Naive B cell (primary cell): ENCODE results near the gene ITGB2. TPM values are rescaled to one million over a fixed set of nuclear protein-coding genes. Genes with fewer than 3 reads are reported as not detected.

ENCODE experiments used
- ATAC-seq, 2 donors: fragments of 150-1000 bp; cut with Tn5 transposase; 2 replicates each; pipeline ENCODE4 v1.10.0; 2021; ENCODE audit warnings: low read depth in 2 of 2, mild to moderate bottlenecking in 2 of 2, moderate library complexity in 2 of 2
- DNase-seq: peaks from one replicate; pipeline ENCODE4 v3.0.0; 2022
- H3K27ac Mint-ChIP-seq, 6 donors: one replicate each; pipeline ENCODE4 v1.8.0; 2020 to 2022; ENCODE audit warnings: mild to moderate bottlenecking in 6 of 6, mixed read lengths in 6 of 6, moderate library complexity in 5 of 6, inconsistent platforms in 2 of 6
- H3K27me3 Mint-ChIP-seq, 3 donors: one replicate each; pipeline ENCODE4 v1.8.0; 2021 to 2022; ENCODE audit warnings: mixed read lengths in 3 of 3, mild to moderate bottlenecking in 1 of 3
- H3K36me3 Mint-ChIP-seq, 2 donors: one replicate each; pipeline ENCODE4 v1.8.0; 2020 to 2022; ENCODE audit warnings: mixed read lengths in 2 of 2, inconsistent platforms in 1 of 2, mild to moderate bottlenecking in 1 of 2
- H3K4me1 Mint-ChIP-seq, 3 donors: one replicate each; pipeline ENCODE4 v1.8.0; 2020 to 2022; ENCODE audit warnings: mixed read lengths in 3 of 3, inconsistent platforms in 1 of 3, mild to moderate bottlenecking in 1 of 3, moderate library complexity in 1 of 3
- H3K4me3 Mint-ChIP-seq, 8 donors: one replicate each; pipeline ENCODE4 v1.8.0; 2020 to 2022; ENCODE audit warnings: mild to moderate bottlenecking in 8 of 8, mixed read lengths in 8 of 8, moderate library complexity in 8 of 8, inconsistent platforms in 2 of 8
- H3K9me3 Mint-ChIP-seq, 7 donors: one replicate each; pipeline ENCODE4 v1.8.0; 2020 to 2022; ENCODE audit warnings: mixed read lengths in 7 of 7, mild to moderate bottlenecking in 5 of 7, inconsistent platforms in 2 of 7, moderate library complexity in 1 of 7
- polyA plus RNA-seq, 6 donors: library from polyadenylated mRNA; unstranded; fragments of 300-500 nt; fragmentation: Illumina TruSeq; gene quantifications; one replicate each; pipeline ENCODE4 v1.2.3, GENCODE V29; 2021; ENCODE audit warnings: low read depth in 6 of 6

The ITGB2 gene
- polyA plus RNA-seq, 6 donors from 2014 or later = 220 to 346 (median 303) TPM

- DNase-seq = peak; percentile 48
- H3K27me3 Mint-ChIP-seq = no peaks in the 10 kb centered on the region
- peak; percentile 23 to 42 for ATAC-seq
Measured at GRCh38 chr21:44924606-44925377, 4.1 kb upstream of the ITGB2 start.

GRCh38 chr21:44923480-44924084 is 2.9 kb upstream of the ITGB2 start:
- DNase-seq (peak; percentile 34), ATAC-seq (no peak)
- peak overlapping the region; percentile 39 to 97 (median 80) for H3K4me3 Mint-ChIP-seq
- no peaks in the 10 kb centered on the region for H3K27me3 Mint-ChIP-seq
- peaks cover 0 to 16% of the 10 kb centered on the region in 2 donors for H3K36me3 Mint-ChIP-seq
- H3K9me3 Mint-ChIP-seq = peaks cover 0 to 2% (median 0%) of the 10 kb centered on the region in 7 donors
- peak overlapping the region in 4 of 6 donors; percentile 44 to 98 (median 59) for H3K27ac Mint-ChIP-seq
- peaks cover 72 to 93% (median 83%) of the 10 kb centered on the region in 3 donors for H3K4me1 Mint-ChIP-seq

More at GRCh38 chr21:44924606-44925377, 4.1 kb upstream of the ITGB2 start:
- Mint-ChIP-seq H3K4me3 (peak overlapping the region; percentile 78 to 97 (median 81)), H3K4me1 (peaks cover 80 to 94% (median 87%) of the 10 kb centered on the region in 3 donors), H3K9me3 (peaks cover 0 to 3% (median 2%) of the 10 kb centered on the region in 7 donors), H3K27ac (peak overlapping the region; percentile 83 to 98 (median 96)), H3K36me3 (peaks cover 0 to 15% of the 10 kb centered on the region in 2 donors)

DNA sequence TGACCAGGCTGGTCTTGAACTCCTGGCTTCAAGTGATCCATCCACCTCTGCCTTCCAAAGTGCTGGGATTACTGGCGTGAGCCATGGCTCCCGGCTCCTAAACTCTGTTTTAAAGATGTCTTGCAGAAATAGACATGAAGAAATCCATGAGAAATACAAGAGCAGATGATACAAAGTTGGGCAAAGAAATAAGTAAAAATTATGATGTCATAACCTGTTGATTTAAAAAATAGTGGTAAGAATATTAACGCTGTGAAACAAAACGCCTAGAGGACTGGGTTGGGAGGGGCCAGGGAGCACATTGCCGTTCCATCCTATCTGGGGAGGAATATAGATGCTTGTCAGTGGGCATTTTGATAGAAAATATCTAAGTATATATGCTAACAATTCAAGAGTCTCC is 1.2 kb upstream of the ITGB2 start:
- peak overlapping the region; percentile 67 to 100 (median 98) for H3K4me3 Mint-ChIP-seq
- ATAC-seq = no peak

GRCh38 chr21:44919913-44920693 is 596 bp downstream of the ITGB2 start:
- Mint-ChIP-seq H3K36me3 (peaks cover 0 to 16% of the 10 kb centered on the region in 2 donors), H3K4me3 (peak overlapping the region; percentile 90 to 100 (median 98)), H3K4me1 (peaks cover 58 to 91% (median 86%) of the 10 kb centered on the region in 3 donors), H3K27ac (peak overlapping the region; percentile 99 to 100 (median 100)), H3K27me3 (no peaks in the 10 kb centered on the region), H3K9me3 (peaks cover 0 to 2% (median 0%) of the 10 kb centered on the region in 7 donors)
- DNase-seq (no peak), ATAC-seq (peak; percentile 8 to 9)

More for the DNA sequence above, 1.2 kb upstream of the ITGB2 start:
- H3K27ac Mint-ChIP-seq = peak overlapping the region; percentile 59 to 100 (median 97)
- H3K4me1 Mint-ChIP-seq = peaks cover 61 to 91% (median 85%) of the 10 kb centered on the region in 3 donors
- peaks cover 0 to 16% of the 10 kb centered on the region in 2 donors for H3K36me3 Mint-ChIP-seq
- no peak for DNase-seq
- H3K9me3 Mint-ChIP-seq = peaks cover 0 to 2% (median 0%) of the 10 kb centered on the region in 7 donors
- no peaks in the 10 kb centered on the region for H3K27me3 Mint-ChIP-seq

DNA sequence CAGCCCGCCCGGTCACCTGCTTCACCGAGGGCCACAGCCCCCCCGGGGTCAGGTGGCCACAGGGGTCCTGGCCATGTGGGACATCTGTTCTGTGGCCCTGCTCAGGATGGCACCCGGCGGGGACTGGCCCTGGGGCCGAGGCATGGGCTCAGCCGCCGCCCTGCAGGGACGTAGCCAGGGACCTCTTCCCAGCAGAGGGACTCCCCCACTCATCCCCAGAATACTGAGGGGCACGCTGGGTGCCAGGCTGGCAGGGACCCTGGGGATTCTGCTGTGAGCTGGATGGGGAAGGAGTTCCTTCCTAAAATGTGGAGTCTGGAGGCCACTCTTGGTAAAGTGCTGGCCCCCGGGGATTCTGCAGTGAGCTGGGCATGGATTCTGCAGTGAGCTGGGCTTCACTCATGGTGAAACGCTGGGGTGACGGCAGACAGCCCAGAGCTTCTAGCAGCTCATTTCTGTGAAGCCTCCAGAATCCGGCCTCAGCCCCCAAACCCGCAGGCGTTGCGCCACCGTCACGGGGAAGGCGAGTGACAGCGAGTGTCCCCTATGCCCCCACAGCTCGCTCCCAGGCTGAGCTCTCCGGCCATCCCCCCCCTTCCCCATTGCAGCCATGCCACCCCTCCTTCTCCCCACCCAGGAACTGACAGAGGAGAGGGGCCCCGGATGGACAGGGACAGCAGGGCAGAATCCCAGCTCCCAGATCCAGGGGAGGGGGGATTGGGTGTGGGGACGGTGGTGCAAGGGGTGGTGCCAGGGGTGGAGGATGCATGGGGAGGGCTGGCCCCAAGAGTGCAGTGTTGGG is 1.4 kb downstream of the ITGB2 start:
- Mint-ChIP-seq H3K9me3 (peaks cover 0 to 2% (median 0%) of the 10 kb centered on the region in 7 donors), H3K4me1 (peaks cover 55 to 91% (median 86%) of the 10 kb centered on the region in 3 donors), H3K27me3 (no peaks in the 10 kb centered on the region), H3K36me3 (peaks cover 0 to 16% of the 10 kb centered on the region in 2 donors), H3K27ac (peak overlapping the region; percentile 49 to 100 (median 68)), H3K4me3 (peak overlapping the region; percentile 90 to 100 (median 98))
- no peak for DNase-seq
- no peak for ATAC-seq

- peaks cover 53 to 91% (median 83%) of the 10 kb centered on the region in 3 donors for H3K4me1 Mint-ChIP-seq
- peak overlapping the region in 3 of 6 donors; percentile 59 to 94 (median 78) for H3K27ac Mint-ChIP-seq
- H3K36me3 Mint-ChIP-seq = peaks cover 0 to 16% of the 10 kb centered on the region in 2 donors
Measured at GRCh38 chr21:44918581-44919033, 2.1 kb downstream of the ITGB2 start.

GRCh38 chr21:44918107-44918470 is 2.6 kb downstream of the ITGB2 start:
- H3K36me3 Mint-ChIP-seq = peaks cover 0 to 16% of the 10 kb centered on the region in 2 donors
- H3K4me3 Mint-ChIP-seq = peak overlapping the region in 7 of 8 donors; percentile 79 to 97 (median 83)
- DNase-seq = no peak
- H3K27me3 Mint-ChIP-seq = no peaks in the 10 kb centered on the region
- peak overlapping the region in 3 of 6 donors; percentile 47 to 80 (median 78) for H3K27ac Mint-ChIP-seq
- H3K4me1 Mint-ChIP-seq = peaks cover 51 to 92% (median 82%) of the 10 kb centered on the region in 3 donors
- ATAC-seq = no peak
- H3K9me3 Mint-ChIP-seq = peaks cover 0 to 2% (median 0%) of the 10 kb centered on the region in 7 donors

More at GRCh38 chr21:44918581-44919033, 2.1 kb downstream of the ITGB2 start:
- ATAC-seq (no peak), DNase-seq (no peak)
- no peaks in the 10 kb centered on the region for H3K27me3 Mint-ChIP-seq
- H3K9me3 Mint-ChIP-seq = peaks cover 0 to 2% (median 0%) of the 10 kb centered on the region in 7 donors
- peak overlapping the region; percentile 71 to 97 (median 85) for H3K4me3 Mint-ChIP-seq

DNA sequence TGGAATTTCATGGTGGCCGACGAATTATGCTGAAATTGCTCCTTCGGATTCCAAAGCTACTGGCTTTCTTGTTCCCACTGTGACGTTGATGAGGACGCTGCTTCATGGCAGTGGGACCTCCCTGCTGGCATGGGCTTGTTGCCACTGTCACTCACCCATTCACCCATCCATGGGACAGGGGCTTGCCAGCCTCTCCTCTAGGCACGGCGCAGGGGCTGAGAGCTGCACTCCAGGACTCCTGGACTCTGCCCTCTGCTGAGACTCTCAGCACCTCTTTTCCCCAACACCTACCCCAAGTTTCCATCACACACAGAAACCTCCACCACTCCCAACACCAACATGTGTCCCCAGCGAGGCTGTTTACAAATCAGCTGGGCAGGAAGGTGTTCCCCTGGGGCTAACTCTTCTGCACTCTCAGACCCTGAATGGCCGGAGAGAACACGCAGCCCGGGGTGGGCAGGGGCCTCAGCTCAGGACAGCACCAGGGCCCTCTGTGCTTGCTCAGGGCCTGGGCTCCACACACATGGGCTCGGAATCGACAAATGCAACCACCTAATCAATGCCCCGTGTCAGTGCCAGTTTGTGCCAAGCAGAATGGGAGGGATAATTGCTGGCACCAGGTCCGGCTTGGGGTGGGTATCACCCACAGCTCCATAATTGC is 3.1 kb downstream of the ITGB2 start:
- Mint-ChIP-seq H3K4me1 (peaks cover 49 to 89% (median 78%) of the 10 kb centered on the region in 3 donors), H3K27ac (peak overlapping the region in 4 of 6 donors; percentile 76 to 90 (median 79)), H3K27me3 (no peaks in the 10 kb centered on the region), H3K4me3 (peak overlapping the region; percentile 69 to 97 (median 86)), H3K9me3 (peaks cover 0 to 2% (median 0%) of the 10 kb centered on the region in 7 donors), H3K36me3 (peaks cover 0 to 16% of the 10 kb centered on the region in 2 donors)
- ATAC-seq (no peak), DNase-seq (no peak)

DNA sequence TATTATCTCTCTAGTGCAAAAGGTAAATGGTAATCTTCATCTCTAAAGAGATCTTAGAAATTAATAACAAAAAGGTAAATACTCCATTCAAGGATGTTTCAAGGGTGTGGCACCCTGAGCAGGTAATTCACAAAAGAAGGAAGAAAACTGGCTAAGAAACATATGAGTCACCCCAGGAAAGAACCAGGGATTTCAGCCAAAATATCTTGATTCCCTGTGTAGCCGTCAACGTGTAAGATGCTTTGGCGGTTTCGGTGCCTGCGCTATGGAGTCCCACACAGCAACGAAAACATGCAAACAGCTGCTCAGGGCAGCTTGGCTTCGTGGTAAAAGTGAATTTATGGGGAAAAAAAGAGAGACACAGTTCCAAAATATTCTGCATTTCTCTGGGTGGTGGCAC is 3.7 kb downstream of the ITGB2 start:
- H3K36me3 Mint-ChIP-seq = peaks cover 0 to 16% of the 10 kb centered on the region in 2 donors
- peak overlapping the region in 7 of 8 donors; percentile 58 to 97 (median 83) for H3K4me3 Mint-ChIP-seq
- H3K27me3 Mint-ChIP-seq = no peaks in the 10 kb centered on the region
- H3K27ac Mint-ChIP-seq = peak overlapping the region in 3 of 6 donors; percentile 67 to 86 (median 76)
- H3K9me3 Mint-ChIP-seq = peaks cover 0 to 2% (median 0%) of the 10 kb centered on the region in 7 donors
- peaks cover 55 to 88% (median 77%) of the 10 kb centered on the region in 3 donors for H3K4me1 Mint-ChIP-seq
- ATAC-seq (no peak), DNase-seq (no peak)

- Mint-ChIP-seq H3K4me3 (peak overlapping the region; percentile 67 to 92 (median 83)), H3K4me1 (peaks cover 50 to 88% (median 84%) of the 10 kb centered on the region in 3 donors), H3K27ac (peak overlapping the region; percentile 91 to 96 (median 93)), H3K36me3 (peaks cover 1 to 3% of the 10 kb centered on the region in 2 donors), H3K27me3 (no peaks in the 10 kb centered on the region), H3K9me3 (no peaks in the 10 kb centered on the region)
- DNase-seq = peak; percentile 55
- ATAC-seq = peak; percentile 58 to 74
Measured at GRCh38 chr21:44914176-44914874, 6.4 kb downstream of the ITGB2 start.
